CD4-positive, alpha-beta T cell treated with Interleukin-21 for 1 hour (primary cell): ENCODE measurements around the gene MSL1.

ENCODE experiments used
- DNase-seq: peaks from one replicate; pipeline ENCODE4 v3.0.0-alpha.2; 2020

The MSL1 gene, protein sequence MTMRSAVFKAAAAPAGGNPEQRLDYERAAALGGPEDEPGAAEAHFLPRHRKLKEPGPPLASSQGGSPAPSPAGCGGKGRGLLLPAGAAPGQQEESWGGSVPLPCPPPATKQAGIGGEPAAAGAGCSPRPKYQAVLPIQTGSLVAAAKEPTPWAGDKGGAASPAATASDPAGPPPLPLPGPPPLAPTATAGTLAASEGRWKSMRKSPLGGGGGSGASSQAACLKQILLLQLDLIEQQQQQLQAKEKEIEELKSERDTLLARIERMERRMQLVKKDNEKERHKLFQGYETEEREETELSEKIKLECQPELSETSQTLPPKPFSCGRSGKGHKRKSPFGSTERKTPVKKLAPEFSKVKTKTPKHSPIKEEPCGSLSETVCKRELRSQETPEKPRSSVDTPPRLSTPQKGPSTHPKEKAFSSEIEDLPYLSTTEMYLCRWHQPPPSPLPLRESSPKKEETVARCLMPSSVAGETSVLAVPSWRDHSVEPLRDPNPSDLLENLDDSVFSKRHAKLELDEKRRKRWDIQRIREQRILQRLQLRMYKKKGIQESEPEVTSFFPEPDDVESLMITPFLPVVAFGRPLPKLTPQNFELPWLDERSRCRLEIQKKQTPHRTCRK

DNA sequence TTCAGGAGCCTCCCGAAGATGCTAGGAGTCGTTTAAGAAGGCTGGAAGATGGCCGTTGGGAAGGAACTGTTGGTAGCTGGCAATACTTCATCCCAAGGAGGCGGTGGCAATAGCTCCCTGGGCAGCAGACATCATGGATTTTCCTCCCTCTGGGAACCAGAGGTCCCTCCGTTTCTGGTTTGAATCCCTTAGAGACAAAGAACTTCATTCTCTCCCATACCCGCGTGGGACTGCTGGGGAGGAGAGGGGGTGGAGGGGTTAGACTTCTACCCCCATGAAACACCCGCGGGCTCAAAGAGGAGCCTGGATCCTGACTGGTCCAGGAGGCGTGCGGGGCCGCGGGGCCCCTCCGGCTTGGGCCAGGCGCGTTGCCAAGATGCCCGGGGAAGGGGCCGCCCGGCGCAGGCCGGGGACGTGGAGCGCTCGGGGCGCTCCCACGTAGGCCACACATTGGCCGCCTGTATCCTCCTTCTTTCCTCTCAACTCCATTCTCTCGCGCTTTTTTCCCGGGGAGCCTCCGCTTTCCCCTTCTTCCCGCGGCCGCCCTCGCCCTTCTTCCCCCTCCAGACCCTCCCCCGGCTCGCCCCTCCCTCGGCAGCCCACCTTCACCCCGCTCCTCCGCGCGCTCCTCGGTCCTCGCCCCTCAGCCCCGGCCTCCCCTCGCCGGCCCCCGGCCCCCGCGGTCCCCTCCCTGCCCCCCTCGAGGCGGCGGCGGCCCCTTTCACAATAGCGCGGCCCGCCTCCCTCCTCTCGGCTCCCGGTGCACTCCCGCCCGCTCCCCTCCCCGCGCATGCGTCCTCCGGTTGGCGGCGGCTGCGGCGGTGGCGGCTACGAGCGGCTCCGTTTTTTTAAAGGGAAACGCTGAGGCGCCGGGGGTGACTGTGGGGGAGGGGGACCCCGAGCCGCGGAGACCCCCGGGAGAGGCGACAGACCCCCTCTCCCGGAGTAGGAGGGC lies at the start of gene MSL1:
Gene MSL1, plus strand, starts transcription at position 791 of the 955 bp plus-strand sequence. CDS start 642 bp downstream, outside the sequence.
- DNase-seq = peak; percentile 89

GRCh38 chr17:40072040-40072734 lies 49.6 kb upstream of the MSL1 start:
- DNase-seq = no peak

- no peak for DNase-seq
These were observed 48.9 kb upstream of the MSL1 start for GRCh38 chr17:40072735-40073346.

- no peak for DNase-seq
These were observed 48.2 kb upstream of the MSL1 start for GRCh38 chr17:40073454-40074174.

GRCh38 chr17:40074175-40074512 lies 47.6 kb upstream of the MSL1 start:
- DNase-seq = no peak

DNA sequence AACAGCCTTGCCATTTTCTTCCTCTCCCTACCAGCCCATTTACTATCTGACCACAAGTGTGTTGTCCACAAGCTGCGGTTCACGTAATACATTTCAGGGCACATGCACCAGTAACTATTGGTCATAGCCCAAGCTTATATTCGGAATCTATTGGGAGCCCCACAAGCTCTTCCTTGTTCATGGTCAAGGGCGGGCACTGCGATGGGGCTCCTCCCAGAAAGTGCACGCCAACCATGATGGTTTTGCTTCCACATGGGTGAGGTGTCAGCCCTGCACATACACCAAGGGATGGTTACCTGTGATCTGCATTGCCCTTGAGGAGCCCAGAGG lies 46.9 kb upstream of the MSL1 start:
- no peak for DNase-seq

- DNase-seq = peak; percentile 79
These were observed 46.4 kb upstream of the MSL1 start for GRCh38 chr17:40075201-40075941.

- DNase-seq = no peak
These were observed 45.8 kb upstream of the MSL1 start for GRCh38 chr17:40075942-40076498.

DNA sequence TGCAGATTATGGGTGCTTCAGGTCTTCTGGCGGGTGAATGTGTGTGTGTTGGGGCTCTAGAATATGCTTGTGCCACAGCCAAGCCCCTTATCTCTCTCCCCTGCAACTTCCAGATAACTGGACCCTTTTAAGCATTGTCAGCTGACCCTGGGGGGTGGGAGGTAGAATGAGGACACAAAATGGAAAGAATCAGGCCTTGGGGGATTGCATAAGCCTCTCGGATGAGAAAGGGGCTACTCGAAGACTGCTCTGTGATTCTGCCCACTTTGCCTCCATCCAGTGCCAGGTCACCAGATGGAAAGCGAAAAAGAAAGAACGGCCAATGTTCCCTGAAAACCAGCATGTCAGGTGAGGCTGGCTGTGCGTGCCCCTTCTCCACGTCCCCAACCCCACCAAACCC lies 45.2 kb upstream of the MSL1 start:
- DNase-seq = no peak

GRCh38 chr17:40079545-40079944 lies 42.2 kb upstream of the MSL1 start:
- DNase-seq = no peak

GRCh38 chr17:40084477-40084876 lies 37.3 kb upstream of the MSL1 start:
- DNase-seq = no peak

DNA sequence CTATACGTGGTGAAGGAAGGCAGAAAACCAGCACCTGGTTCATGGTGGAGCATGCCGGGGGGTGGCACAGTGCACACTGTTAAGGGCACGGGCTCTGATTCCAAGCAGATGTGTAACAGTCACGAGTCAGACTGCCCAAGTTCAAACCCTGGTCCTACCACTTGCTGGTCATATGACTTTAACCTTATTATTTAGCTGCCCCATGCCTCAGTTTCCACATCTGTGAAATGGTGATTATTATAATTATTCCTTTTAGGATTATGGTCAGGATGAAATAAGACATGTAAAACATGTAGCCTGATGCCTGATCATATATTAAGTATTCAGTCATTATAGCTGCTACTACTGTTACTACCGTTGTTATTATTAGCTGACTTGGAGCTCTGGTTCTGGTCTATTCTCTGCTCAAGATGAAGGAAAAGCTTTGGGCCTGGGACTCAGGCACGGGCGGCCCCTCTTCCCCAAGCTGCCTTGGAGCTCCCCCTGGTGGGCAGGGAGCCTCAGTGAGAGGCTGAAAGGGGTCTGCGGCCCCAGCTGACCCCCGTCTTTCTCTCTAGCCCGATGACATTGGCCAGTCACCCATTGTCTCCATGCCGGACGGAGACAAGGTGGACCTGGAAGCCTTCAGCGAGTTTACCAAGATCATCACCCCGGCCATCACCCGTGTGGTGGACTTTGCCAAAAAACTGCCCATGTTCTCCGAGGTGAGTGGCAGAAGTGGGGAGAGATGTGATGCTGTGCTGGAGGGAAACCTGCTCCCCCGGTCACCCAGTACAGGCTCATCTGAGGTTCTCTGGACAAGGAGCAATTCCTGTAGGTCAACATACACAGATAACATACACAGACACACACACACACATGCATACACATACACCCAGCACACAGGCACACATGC lies 35.4 kb upstream of the MSL1 start:
- DNase-seq = peak; percentile 66

GRCh38 chr17:40087049-40087794 lies 34.5 kb upstream of the MSL1 start:
- no peak for DNase-seq

- no peak for DNase-seq
These were observed 33.7 kb upstream of the MSL1 start for GRCh38 chr17:40087903-40088718.

- no peak for DNase-seq
These were observed 32.5 kb upstream of the MSL1 start for GRCh38 chr17:40089077-40089895.

- DNase-seq = no peak
These were observed 31.3 kb upstream of the MSL1 start for GRCh38 chr17:40090237-40091119.
